Endothelial cell of umbilical vein (primary cell): ENCODE data around the gene SPOCD1. TPM values are rescaled to one million over a fixed set of nuclear protein-coding genes. Genes with fewer than 3 reads are reported as not detected.

Experiments
- BruUV-seq: library from RNA; stranded (reverse); fragments of 400-500 nt; replicated peaks from 2 replicates; lab custom pipeline; 2021; lab: Mats Ljungman, UMichigan
- CTCF ChIA-PET: fragments of 300-600, 350-600 bp; sonication (Branson Sonifier 250); formaldehyde crosslinking; loops from one replicate; lab custom pipeline; 2021; ENCODE audit warnings: antibody characterized with exemption, inconsistent platforms; lab: Charles Lee
- POLR2A ChIA-PET: fragments of 300-600, 350-600 bp; sonication (Branson Sonifier 250); formaldehyde crosslinking; loops from one replicate; lab custom pipeline; 2021; ENCODE audit warnings: antibody characterized with exemption, inconsistent platforms; lab: Charles Lee
- DNase-seq: peaks from one replicate; pipeline ENCODE4 v3.0.0-alpha.2; 2011; ENCODE audit warnings: low read depth, low spot score
- FAIRE-seq: peaks from 2 replicates; lab custom pipeline; 2011; peaks lifted over from hg19 to GRCh38; lab: Jason Lieb, UNC
- H2AFZ ChIP-seq: 2 replicates; pipeline ENCODE4 v1.6.0; 2012; ENCODE audit warnings: low read depth, low read length, control low read depth, inconsistent platforms
- H3K27ac ChIP-seq: 2 replicates; pipeline ENCODE4 v1.5.1; 2011; ENCODE audit warnings: low read depth, mild to moderate bottlenecking, control low read depth, low read length, moderate library complexity; ENCODE audit not compliant: insufficient read depth
- H3K27me3 ChIP-seq, 2 experiments: 2 replicates each; pipeline versions ENCODE4 v1.6.0 to v1.6.1; 2011; ENCODE audit warnings: low read length in 2 of 2, mixed read lengths in 1 of 2; ENCODE audit not compliant: control insufficient read depth in 2 of 2, insufficient read depth in 2 of 2
- H3K36me3 ChIP-seq, 2 experiments: 2 replicates in 1 of 2; 3 replicates in 1 of 2; pipeline ENCODE4 v1.5.1; 2011; ENCODE audit warnings: low read length in 2 of 2, mild to moderate bottlenecking in 1 of 2, moderate library complexity in 1 of 2; ENCODE audit not compliant: control insufficient read depth in 2 of 2, insufficient read depth in 2 of 2; ENCODE audit errors: extremely low read depth in 1 of 2
- H3K4me1 ChIP-seq: 3 replicates; pipeline ENCODE4 v1.5.1; 2011; ENCODE audit warnings: mild to moderate bottlenecking, low read length; ENCODE audit not compliant: control insufficient read depth, insufficient read depth; ENCODE audit errors: extremely low read depth
- H3K4me2 ChIP-seq: 2 replicates; pipeline ENCODE4 v1.6.1; 2011; ENCODE audit warnings: low read length, control low read depth, mixed read lengths; ENCODE audit not compliant: insufficient read depth
- H3K4me3 ChIP-seq, 3 experiments: fragments of 200-600 bp in 1 of 3; sonication (generic), shearing (Covaris generic) in 1 of 3; replicated peaks in 1 of 3; 2 replicates each; pipeline ENCODE4 v1.5.1; 2011 to 2016; ENCODE audit warnings: control low read depth in 3 of 3, low read length in 3 of 3, mild to moderate bottlenecking in 2 of 3, inconsistent platforms in 1 of 3, low read depth in 1 of 3, moderate library complexity in 1 of 3; ENCODE audit not compliant: insufficient read depth in 1 of 3
- H3K79me2 ChIP-seq: 2 replicates; pipeline ENCODE4 v1.6.0; 2012; ENCODE audit warnings: low read length, inconsistent platforms; ENCODE audit not compliant: control insufficient read depth, insufficient read depth
- H3K9ac ChIP-seq: replicated peaks from 2 replicates; pipeline ENCODE3; 2011; ENCODE audit warnings: low read length, control low read depth; ENCODE audit not compliant: insufficient read depth; ENCODE audit errors: extremely low read depth
- H3K9me1 ChIP-seq: replicated peaks from 3 replicates; pipeline ENCODE4 v1.6.0; 2011; ENCODE audit warnings: mild to moderate bottlenecking, low read length; ENCODE audit not compliant: control insufficient read depth, insufficient read depth; ENCODE audit errors: extremely low read depth
- H3K9me3 ChIP-seq: replicated peaks from 2 replicates; pipeline ENCODE4 v1.5.1; 2012; ENCODE audit warnings: low read length, inconsistent platforms; ENCODE audit not compliant: control insufficient read depth, insufficient read depth
- H4K20me1 ChIP-seq: replicated peaks from 2 replicates; pipeline ENCODE3; 2011; ENCODE audit warnings: mild to moderate bottlenecking, low read length; ENCODE audit not compliant: control insufficient read depth, insufficient read depth; ENCODE audit errors: extremely low read depth
- CTCF ChIP-seq, 2 donors: IDR thresholded peaks; 1 replicate in 1 of 2; 2 replicates in 1 of 2; pipeline ENCODE4 v1.5.1; 2011; ENCODE audit warnings: low read length in 2 of 2, mild to moderate bottlenecking in 2 of 2, moderate library complexity in 2 of 2, control low read depth in 1 of 2, inconsistent platforms in 1 of 2, low read depth in 1 of 2; ENCODE audit not compliant: insufficient read depth in 1 of 2; ENCODE audit errors: extremely low read depth in 1 of 2
- FOS ChIP-seq: IDR thresholded peaks from 2 replicates; pipeline ENCODE4 v1.6.1; 2011; ENCODE audit warnings: mild to moderate bottlenecking, low read length, moderate library complexity, borderline replicate concordance; ENCODE audit not compliant: insufficient read depth
- GATA2 ChIP-seq: IDR thresholded peaks from 2 replicates; pipeline ENCODE4 v1.7.0; 2011; ENCODE audit warnings: low read depth, mild to moderate bottlenecking, moderate library complexity, mixed read lengths, low read length; ENCODE audit not compliant: insufficient read length, insufficient read depth
- MAX ChIP-seq: IDR thresholded peaks from 2 replicates; pipeline ENCODE4 v1.6.1; 2011; ENCODE audit not compliant: insufficient read depth, insufficient read length
- MYC ChIP-seq: IDR thresholded peaks from one replicate; pipeline ENCODE4 v1.6.1; 2011; ENCODE audit warnings: mild to moderate bottlenecking, low read depth, low read length
- dilution Hi-C: fragments of 300-500 bp; cut with MboI; formaldehyde crosslinking; loops from one replicate; pipeline ENCODE4 v1.15.0; 2019; ENCODE audit warnings: low sequenced_read_pairs; ENCODE audit not compliant: extremely low pct_ligation_motif_present
- intact Hi-C: fragments of 100-400 bp; cut with micrococcal nuclease; formaldehyde crosslinking; loops from one replicate; pipeline ENCODE4 v1.10.0; 2022
- polyA plus RNA-seq, 4 experiments: library from polyadenylated mRNA; depleted of rRNA in 3 of 4; stranded (reverse) in 3 of 4; unstranded in 1 of 4; fragments of >200 nt; gene quantifications; 2 replicates each; pipeline versions ENCODE4 v1.2.1 to v1.2.3, GENCODE V29; 2011 to 2012; ENCODE audit warnings: missing spikeins in 1 of 4
- total RNA-seq: library from RNA; stranded (reverse); gene quantifications from 2 replicates; pipeline ENCODE4 v1.2.3, GENCODE V29; 2021

The SPOCD1 gene
- total and polyA plus RNA-seq, 2 donors (not counting 3 experiments of a cell fraction or from before 2014, with no cell fraction given), result 0.27 to 33.0 TPM

GRCh38 chr1:31799196-31799894 is 16.5 kb downstream of the SPOCD1 start:
- no peaks in the 10 kb centered on the region for H3K9me1 ChIP-seq
- DNase-seq, result no peak
- H3K4me1 ChIP-seq, result peaks cover 35% of the 10 kb centered on the region
- H3K36me3 ChIP-seq, result no peaks in the 10 kb centered on the region
- dilution Hi-C loops (no loop called here), intact Hi-C loops (loop anchor here (2.0 kb wide), 1 partner anchor 165 kb away; no protein-coding TSS in a partner anchor)
- FAIRE-seq, result no peak
- BruUV-seq, result no TSS peak
- peak overlapping the region; percentile 54 for H3K27ac ChIP-seq
- no peaks in the 10 kb centered on the region for H3K9me3 ChIP-seq
- ChIA-PET POLR2A (interaction anchor here (0.6 kb wide), 1 partner anchor 263 kb away, joined by 3 read pairs; no protein-coding TSS in a partner anchor), CTCF (interaction anchor here (0.9 to 5.0 kb wide), 6 partner anchors 10 to 204 kb away, joined by 3 to 49 read pairs (median 4); partner anchors contain the start of gene SPOCD1)
- TF ChIP-seq FOS (no peak), GATA2 (no peak), MYC (no peak), MAX (no peak), CTCF (IDR thresholded peaks at IDR 0.05; ENCODE audit: extremely low read depth in 1 of 2, insufficient read depth in 1 of 2, low read depth in 1 of 2, low read length in 2 of 2) (no peak)
- peak overlapping the region; percentile 4 for H2AFZ ChIP-seq
- H3K79me2 ChIP-seq, result peaks cover 38% of the 10 kb centered on the region
- no peaks in the 10 kb centered on the region for H4K20me1 ChIP-seq
- no peak overlapping the region for H3K4me3 ChIP-seq
- H3K27me3 ChIP-seq, result no peaks in the 10 kb centered on the region
- peak overlapping the region; percentile 88 for H3K4me2 ChIP-seq
- no peak overlapping the region for H3K9ac ChIP-seq
